ENCODE measurements around the gene TM2D3. TPM values are rescaled to one million over a fixed set of nuclear protein-coding genes. Genes with fewer than 3 reads are reported as not detected.
"Not testable (repeated sequence)": the region's sequence is repeated elsewhere in the genome, so short reads cannot be mapped to it uniquely, and the experiment has no call there.

TM2D3 gene
- total RNA-seq, 1 donor from 2014 or later, result 16.8 TPM

GRCh38 chr15:101654624-101655337, 2.6 kb upstream of the TM2D3 start:
- not testable (repeated sequence) for ATAC-seq

DNA sequence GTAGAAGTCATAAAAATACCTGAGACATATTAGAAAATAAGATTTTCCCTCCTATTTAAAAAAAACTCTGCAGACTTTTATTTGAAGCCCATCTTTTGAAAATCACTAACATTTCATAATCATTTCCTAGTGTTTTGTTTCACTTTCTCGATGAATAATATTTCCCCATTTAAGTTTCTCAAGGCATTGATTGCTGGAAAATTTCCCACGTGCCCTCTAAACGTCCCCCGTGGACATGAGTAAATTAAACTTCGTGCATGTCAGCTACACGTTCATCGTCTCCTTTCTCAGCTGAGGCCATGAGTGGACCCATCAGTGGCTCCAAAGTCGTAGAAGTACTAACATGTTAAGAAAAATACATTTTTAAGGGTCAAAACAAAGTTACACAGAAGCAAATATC, 2.0 kb upstream of the TM2D3 start:
- no peak for ATAC-seq

DNA sequence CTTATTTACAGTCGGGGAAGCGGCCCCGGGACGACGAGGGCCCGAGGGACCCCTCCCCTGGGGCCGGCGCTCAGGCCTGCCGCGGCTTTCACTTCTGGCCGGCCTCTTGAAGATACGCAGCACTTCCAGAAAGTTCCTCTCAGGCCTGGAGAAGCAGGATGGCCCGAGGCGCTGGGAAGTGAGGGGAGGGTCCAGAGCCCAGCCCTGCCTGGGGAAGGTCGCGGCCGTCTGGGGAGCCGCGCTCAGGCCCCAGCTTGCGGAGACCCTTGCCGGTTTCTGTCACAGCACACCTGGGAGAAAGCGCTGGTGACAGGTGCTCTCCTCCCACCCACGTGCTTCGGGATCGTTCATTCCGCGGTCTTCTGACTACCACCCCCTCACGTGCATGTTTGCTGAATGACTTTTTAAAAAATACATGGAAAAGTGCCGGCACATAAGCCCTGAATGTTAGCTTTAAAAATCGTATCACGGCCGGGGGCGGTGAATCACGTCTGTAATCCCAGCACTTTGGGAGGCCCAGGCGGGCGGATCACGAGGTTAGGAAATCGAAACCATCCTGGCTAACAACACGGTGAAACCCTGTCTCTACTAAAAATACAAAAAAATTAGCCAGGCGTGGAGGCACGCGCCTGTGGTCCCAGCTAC, 727 bp upstream of the TM2D3 start:
- ATAC-seq, result peak; percentile 27

DNA sequence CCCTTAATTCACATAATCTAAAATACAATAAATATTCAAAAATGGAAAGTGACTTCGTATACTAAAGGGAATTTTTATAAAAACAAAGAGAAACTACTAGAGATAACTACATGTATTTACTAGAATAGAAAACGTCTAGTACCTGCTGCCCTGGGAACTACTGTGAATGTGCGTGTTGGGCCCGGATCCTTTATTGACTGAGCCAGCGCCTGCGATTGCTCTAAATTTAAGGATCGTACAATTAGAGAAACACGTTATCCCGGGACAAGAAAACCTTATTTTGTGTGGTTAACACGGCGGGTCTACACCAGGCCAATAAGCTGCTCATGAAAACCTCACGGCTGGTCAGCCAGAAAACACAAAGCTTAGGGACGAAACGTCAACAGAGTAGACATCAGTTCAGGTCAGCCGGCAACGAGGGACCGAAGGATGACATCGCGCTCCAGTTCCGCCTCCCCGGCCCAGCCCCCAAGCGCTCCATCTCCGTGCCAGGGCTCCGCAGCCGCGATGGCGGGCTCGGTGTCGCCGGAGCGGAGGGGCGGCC, 555 bp downstream of the TM2D3 start:
- peak; percentile 57 for ATAC-seq

DNA sequence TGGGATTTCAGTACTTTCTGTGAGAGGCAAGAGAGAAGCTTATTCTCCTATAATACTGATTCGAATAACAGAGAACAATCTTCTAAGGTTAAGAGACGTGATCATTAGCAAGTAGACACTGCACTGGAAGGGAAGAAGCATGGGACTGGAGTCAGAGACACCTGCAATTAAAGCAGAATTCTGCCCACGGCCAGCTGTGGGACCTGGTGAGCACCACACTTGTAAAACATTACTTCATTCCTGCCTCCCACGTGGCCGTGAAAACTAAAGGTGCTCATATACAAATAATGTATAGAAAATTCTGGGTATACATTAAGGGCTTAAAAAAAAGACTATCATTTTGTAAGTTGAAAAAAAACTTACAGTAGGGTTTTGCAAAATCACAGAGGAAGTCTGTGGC, 2.0 kb downstream of the TM2D3 start:
- no peak for ATAC-seq

GRCh38 chr15:101648356-101648755, 3.8 kb downstream of the TM2D3 start:
- ATAC-seq, result no peak

DNA sequence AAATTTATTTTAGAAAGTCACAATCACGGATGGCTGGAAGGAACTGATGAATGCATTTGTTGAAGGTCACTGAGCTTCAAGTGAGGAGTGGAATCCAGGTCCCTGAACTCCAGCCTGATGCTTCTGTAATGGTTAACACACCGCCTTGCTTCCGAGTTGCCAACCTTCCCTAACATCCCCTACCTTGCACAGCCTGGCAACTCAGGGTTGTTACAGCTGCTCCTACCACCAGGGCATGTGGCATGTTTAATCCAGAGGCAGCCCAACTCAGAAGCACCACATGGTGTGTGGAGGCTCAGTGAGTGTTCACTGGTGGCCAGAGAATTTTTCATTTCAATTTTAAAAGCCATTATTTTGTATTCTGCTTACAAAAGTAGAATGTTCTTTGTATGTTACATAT, 4.9 kb downstream of the TM2D3 start:
- no peak for ATAC-seq

- no peak for ATAC-seq
These were observed 5.5 kb downstream of the TM2D3 start for GRCh38 chr15:101646672-101647071.

DNA sequence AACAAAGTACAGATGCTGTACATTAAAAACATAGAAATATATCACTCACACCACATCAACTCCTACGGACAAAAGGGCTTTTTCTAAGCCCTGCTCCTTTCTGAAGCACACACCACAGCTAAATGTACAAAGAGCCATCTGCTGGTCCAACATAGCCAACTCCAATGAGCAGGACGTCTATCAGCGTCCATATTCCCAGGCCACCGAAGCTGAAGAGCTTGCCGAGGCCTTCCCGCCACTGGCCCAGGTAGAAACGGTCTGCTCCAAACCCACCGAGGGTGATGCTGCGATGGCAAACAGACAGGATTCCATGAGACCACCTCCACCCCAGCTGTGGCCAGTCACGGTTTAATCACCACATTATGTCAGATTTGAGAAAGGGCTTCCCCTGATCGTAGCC, 9.8 kb downstream of the TM2D3 start:
- ATAC-seq, result no peak

DNA sequence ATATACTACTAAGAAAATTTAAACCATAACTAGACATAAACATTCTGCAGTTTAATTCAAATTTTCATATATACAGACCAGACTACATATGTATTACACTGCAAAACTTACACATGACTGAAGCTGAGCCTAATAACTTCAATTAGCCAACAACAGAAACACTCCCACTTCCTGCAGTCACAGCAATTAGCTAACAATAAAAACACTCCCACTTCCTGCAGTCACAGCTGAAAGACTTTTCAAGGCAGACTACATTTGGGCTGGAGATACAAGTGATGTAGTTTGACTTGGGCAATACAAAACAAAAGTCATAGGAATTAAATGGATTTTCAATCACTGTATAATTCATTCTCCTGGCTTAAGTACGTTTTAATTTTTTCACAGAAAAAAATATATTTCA, 10.3 kb downstream of the TM2D3 start:
- ATAC-seq, result peak; percentile 67

DNA sequence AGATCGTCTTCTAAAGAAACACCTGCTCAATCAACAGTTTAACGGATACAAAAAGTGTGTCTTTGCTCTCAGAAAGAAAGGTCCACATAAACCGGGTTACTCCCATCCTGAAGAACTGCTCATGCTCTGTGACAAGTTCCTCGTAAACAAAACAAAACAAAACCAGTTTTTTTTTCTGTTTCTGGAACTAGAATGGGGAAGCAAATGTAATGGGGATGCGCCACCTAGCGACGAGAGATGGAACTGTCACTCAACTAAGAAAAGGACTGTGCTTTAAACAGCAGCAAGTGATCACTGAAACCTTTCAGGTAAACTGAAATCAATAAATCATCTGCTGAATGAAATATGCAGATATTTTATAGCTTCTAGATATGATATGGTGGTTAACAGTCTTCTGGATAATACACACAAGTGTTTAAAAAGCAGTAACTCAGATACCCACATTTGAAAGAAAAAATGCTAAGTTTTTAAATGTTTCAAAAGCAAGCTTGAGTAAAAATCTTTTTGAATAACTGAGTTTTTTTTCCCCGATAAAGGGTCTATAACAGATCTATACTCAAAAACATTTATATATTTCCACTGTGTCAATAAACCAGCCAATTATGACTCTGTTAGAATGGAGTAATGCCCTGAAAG, 10.9 kb downstream of the TM2D3 start:
- peak; percentile 71 for ATAC-seq

- no peak for ATAC-seq
These were observed 12.5 kb downstream of the TM2D3 start for GRCh38 chr15:101639667-101640066.

- no peak for ATAC-seq
These were observed 14.3 kb downstream of the TM2D3 start for GRCh38 chr15:101637919-101638318.

- peak; percentile 54 for ATAC-seq
These were observed 14.7 kb downstream of the TM2D3 start for GRCh38 chr15:101637516-101637915.

GRCh38 chr15:101637038-101637437, 15.1 kb downstream of the TM2D3 start:
- no peak for ATAC-seq

DNA sequence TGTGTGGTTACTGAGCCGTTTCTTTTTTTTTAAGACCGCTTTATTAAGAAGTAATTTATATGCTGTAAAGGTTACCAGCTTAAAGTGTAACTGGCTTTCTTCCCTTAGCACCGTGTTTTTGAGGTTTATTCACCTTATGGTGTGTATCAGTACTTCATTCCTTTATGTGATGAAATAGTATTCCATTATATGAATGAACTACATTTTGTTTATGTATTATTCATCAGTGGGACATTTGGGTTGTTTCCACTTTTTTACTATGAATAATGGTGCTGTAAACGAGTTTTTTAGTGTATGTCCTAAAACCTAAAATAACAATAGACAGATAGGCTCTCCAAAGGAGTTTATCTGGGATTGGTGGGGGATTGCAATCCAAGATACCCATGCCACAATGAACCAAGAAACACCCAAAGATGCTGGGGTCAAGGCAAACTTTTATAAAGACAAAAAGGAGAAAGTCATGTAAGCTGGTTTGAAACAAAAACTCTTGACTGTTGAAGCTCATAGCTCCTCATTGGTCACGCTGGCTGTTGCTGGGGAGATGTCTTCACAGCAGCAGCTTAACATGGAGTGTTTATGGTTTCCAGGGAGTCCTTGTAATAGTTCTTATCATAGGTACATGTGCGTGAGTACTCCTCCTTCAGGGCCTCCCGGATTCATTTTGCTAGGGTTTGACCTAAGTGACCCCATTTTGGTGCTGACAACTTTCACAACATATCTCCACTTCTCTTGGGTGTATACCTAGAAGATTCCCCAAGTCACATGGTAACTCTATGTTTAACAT, 16.0 kb downstream of the TM2D3 start:
- ATAC-seq, result no peak

GRCh38 chr15:101633356-101633755, 18.8 kb downstream of the TM2D3 start:
- no peak for ATAC-seq

DNA sequence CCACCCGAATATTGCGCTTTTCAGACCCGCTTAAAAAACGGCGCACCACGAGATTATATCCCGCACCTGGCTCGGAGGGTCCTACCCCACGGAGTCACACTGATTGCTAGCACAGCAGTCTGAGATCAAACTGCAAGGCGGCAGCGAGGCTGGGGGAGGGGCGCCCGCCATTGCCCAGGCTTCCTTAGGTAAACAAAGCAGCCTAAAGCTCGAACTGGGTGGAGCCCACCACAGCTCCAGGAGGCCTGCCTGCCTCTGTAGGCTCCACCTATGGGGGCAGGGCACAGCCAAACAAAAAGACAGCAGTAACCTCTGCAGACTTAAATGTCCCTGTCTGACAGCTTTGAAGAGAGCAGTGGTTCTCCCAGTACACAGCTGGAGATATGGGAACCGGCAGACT, 25.5 kb downstream of the TM2D3 start:
- ATAC-seq, result not testable (repeated sequence)

GRCh38 chr15:101625980-101626379, 26.2 kb downstream of the TM2D3 start:
- ATAC-seq, result no peak

GRCh38 chr15:101625184-101625583, 27.0 kb downstream of the TM2D3 start:
- ATAC-seq, result no peak

- ATAC-seq, result no peak
These were observed 28.5 kb downstream of the TM2D3 start for GRCh38 chr15:101623367-101624304.

DNA sequence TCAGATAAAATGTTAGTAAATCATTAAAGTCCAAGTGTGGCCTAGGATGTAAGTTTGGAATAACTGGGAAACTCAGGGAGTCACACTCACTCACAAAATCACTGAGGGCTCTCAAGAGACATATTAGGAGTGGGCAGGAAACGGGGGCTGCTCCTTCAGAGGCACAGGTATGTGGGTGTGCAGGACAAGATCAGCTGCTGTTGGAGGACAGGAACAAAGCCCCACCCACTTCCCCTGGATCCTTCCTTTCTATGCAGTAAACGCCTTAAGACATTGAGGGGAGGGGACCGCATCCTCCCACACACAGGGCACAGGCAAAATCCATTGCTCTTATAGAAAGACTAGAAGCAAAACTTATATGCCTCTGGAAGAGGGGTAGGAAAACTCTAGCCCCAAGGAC, 30.2 kb downstream of the TM2D3 start:
- ATAC-seq, result no peak
